ENCODE data around the gene IRS2.

IRS2 gene

DNA sequence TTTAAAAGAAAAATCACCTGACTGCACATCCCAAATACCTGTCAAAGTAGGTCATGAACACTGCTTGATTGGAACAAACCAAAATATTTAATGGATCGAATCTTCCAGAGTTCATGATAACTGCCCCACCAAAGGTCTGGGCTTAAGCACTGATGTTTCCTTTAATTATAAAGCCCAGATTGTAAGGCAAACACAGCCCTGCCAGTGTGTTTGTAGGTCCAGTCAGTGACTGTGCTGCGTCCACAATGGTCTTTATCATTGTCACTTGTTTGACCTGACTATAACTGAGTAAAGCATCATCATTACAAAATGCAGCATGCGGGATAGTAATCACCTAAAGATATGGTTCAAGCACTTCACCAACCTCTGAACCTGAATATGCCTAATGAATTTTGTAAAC is 63.3 kb downstream of the IRS2 start:
- no peak overlapping the region for H3K4me3 ChIP-seq (ENCODE audit: low read depth, low read length)
- TF ChIP-seq, protein P1, sequence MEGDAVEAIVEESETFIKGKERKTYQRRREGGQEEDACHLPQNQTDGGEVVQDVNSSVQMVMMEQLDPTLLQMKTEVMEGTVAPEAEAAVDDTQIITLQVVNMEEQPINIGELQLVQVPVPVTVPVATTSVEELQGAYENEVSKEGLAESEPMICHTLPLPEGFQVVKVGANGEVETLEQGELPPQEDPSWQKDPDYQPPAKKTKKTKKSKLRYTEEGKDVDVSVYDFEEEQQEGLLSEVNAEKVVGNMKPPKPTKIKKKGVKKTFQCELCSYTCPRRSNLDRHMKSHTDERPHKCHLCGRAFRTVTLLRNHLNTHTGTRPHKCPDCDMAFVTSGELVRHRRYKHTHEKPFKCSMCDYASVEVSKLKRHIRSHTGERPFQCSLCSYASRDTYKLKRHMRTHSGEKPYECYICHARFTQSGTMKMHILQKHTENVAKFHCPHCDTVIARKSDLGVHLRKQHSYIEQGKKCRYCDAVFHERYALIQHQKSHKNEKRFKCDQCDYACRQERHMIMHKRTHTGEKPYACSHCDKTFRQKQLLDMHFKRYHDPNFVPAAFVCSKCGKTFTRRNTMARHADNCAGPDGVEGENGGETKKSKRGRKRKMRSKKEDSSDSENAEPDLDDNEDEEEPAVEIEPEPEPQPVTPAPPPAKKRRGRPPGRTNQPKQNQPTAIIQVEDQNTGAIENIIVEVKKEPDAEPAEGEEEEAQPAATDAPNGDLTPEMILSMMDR (IDR thresholded peaks at IDR 0.05; ENCODE audit: low read depth, low read length) = no peak

DNA sequence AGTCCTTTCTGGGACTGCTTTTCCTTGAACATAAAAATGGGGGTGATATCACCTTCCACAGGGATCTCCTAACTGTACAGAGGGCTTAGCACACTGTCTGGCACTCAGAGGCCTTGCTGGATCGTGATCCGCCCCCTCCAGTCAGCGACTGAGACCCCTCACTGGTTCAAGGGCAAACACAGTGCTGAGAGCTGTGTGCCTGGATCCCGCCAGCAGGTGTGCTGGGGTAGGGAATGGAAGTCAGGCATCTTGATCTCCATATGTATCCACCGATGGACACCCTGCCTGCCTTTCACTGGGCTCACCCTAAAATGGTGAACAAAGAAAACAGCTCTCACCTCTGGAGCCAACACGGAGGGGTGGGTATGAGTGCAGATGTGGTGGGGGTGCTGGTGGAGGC is 64.3 kb downstream of the IRS2 start:
- TF ChIP-seq, protein P1 (IDR thresholded peaks at IDR 0.05; ENCODE audit: low read depth, low read length) = no peak
- H3K4me3 ChIP-seq (ENCODE audit: low read depth, low read length) = no peak overlapping the region

DNA sequence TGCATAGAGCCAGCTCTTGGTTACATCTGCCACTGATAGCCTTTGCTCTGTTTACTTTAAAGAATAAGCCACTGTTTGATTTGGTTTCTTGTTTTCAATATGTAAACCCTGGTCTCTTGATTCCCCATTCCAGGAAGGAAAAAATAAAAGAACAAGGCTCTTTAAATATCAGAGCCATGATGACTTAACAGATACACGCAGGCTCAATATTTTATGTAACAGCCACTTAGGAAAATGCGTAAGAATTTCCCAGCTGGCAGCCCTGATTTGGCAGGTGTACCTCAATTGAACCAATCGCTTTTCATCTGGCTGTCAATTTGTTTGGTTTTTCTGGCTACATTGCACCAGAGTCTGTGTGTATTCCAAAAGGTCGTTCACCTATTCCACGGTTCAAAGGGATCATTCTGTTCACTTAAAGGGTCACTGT is 65.6 kb downstream of the IRS2 start:
- TF ChIP-seq, protein P1 (IDR thresholded peaks at IDR 0.05; ENCODE audit: low read depth, low read length) = no peak
- no peak overlapping the region for H3K4me3 ChIP-seq (ENCODE audit: low read depth, low read length)

DNA sequence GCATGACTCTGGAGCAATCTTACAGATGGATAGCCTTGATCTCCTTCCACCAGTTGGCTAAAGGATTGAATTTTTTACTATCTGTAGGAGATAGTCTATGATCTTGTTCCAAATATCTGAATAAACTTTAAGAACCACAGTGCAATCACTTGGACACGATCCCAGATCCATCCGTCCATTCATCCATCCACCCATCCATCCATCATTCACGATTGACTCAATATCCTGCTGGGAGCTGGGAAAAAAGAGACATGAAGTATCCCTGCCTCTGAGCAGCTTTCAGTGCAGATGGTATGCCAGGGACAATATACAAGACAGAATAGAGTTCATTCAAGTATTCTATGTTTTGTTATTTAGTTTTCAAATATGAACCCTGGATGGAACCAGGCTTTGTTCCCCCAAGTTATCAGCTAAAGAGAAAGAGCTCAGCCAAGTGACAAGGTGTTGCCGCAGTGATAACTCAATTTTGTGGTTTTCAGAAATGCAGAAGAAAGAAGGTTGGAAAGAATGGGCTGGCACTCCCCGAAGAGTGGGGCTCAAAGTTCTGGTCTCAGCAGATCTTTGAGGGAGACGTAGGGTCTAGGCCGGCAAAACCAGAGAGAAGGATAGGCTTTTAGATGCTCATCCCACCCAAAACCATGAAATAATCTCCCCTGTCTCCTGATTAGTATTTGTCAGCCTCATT is 66.3 kb downstream of the IRS2 start:
- TF ChIP-seq, protein P1 (IDR thresholded peaks at IDR 0.05; ENCODE audit: low read depth, low read length) = no peak
- no peak overlapping the region for H3K4me3 ChIP-seq (ENCODE audit: low read depth, low read length)

DNA sequence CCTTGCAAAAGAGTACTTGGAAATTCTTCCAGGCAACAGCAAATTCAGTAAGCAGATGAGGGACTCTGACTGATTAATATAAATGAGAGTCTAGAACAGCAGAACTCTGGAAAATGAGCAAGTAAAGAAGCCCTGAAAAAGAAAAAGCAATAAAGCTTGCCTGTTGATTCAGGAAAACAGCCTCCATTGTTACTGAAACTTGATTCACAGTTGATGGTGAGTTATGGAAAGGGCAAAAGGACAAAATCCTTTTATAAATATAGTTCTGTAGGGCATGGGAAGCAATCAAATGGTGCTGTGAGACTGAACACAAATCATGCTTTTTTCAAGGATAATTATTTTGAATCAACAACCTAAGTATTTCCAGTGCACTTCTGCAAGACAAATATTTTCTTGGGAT is 67.7 kb downstream of the IRS2 start:
- TF ChIP-seq, protein P1 (IDR thresholded peaks at IDR 0.05; ENCODE audit: low read depth, low read length) = no peak
- no peak overlapping the region for H3K4me3 ChIP-seq (ENCODE audit: low read depth, low read length)

DNA sequence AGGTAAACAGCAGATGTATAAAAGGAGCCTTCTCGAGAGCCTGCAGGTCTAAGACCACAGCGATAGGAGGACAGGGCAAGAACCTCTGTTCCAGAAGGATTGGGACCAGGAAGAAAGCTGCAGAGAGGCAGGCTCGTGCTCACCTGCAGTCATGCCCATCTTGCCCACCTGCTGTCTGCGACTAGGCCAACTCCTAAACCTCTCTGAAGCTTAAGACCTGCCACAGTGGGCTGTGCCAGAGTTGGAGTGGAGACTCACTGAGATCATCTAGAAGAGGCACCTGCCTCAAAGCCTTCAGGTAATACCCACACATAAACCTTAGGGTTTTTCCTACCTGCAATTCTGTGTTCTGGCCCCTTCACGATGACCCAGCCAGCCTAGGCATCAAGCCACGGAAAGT is 68.7 kb downstream of the IRS2 start:
- H3K4me3 ChIP-seq (ENCODE audit: low read depth, low read length) = no peak overlapping the region
- TF ChIP-seq, protein P1 (IDR thresholded peaks at IDR 0.05; ENCODE audit: low read depth, low read length) = no peak

DNA sequence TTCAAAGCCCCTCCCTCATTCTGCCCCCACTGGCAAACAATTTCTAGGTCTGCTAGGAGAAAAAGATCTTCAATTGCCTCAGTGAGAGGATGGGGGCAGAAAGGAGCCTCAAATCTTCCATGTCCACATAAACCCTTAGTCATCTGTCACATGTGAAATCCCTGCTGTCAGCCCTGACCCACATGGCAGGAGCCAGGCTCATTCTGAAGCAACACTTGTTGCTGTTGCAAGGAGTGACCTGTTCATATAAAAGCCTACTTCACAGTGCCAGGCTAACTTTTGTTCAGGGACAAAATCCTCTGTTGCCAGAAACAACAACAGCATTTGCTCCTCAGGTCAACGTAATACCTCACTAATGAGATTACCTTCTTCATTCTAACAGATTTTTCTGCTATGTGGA is 70.5 kb downstream of the IRS2 start:
- TF ChIP-seq, protein P1 (IDR thresholded peaks at IDR 0.05; ENCODE audit: low read depth, low read length) = no peak
- H3K4me3 ChIP-seq (ENCODE audit: low read depth, low read length) = no peak overlapping the region
